Measurements from ENCODE around the gene CXCL3.

DNA sequence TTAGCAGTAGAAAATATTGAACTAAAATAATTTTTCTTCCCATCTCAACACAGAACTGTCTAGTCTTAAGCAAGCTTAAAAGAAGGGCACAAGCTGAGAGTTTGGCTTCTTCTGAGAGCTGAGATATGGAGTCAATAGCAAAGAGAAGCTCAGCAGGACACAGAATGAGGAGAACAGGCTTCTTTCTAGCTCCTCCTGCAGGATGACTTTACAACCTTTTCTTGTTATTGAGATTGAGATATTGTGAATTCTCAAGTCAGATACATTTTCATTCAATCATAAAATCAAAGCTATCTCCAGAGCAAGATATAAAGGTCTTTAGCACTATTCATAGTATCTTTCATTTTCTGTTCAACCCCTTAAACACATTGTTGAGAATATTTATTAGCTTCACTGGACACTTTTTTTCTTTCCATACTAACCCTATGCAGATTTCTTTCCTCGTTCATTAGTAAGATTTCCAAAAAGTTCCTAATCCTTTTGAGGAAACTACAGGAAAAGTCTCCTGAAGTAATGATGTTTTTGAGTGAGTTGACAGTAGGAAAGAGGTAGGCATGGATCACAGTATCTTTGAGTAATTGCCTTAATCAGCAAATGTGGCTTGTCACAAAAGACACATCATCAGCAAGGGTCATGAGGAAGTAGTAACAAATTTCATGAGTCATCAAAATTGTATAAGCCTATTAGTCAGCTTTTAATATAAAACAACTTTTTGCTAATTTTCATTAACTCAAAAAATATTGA lies 17.8 kb upstream of the CXCL3 start:
- TF ChIP-seq, protein P1, sequence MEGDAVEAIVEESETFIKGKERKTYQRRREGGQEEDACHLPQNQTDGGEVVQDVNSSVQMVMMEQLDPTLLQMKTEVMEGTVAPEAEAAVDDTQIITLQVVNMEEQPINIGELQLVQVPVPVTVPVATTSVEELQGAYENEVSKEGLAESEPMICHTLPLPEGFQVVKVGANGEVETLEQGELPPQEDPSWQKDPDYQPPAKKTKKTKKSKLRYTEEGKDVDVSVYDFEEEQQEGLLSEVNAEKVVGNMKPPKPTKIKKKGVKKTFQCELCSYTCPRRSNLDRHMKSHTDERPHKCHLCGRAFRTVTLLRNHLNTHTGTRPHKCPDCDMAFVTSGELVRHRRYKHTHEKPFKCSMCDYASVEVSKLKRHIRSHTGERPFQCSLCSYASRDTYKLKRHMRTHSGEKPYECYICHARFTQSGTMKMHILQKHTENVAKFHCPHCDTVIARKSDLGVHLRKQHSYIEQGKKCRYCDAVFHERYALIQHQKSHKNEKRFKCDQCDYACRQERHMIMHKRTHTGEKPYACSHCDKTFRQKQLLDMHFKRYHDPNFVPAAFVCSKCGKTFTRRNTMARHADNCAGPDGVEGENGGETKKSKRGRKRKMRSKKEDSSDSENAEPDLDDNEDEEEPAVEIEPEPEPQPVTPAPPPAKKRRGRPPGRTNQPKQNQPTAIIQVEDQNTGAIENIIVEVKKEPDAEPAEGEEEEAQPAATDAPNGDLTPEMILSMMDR (IDR thresholded peaks at IDR 0.05), result no peak
- TF ChIP-seq POLR2A (IDR thresholded peaks at IDR 0.05) (no peak), EP300 (IDR thresholded peaks at IDR 0.05) (no peak)

Data from tibial nerve (tissue), 4 donors.